AG04450 (cell line): ENCODE measurements around the gene CD83. TPM values are rescaled to one million over a fixed set of nuclear protein-coding genes. Genes with fewer than 3 reads are reported as not detected.

Experiments used
- CTCF ChIA-PET: fragments of 300-600, 350-600 bp; formaldehyde crosslinking; extraction: SDS; loops from one replicate; lab custom pipeline; 2022; ENCODE audit warnings: antibody characterized with exemption, inconsistent platforms; lab: Charles Lee
- POLR2A ChIA-PET: fragments of 350-600 bp; formaldehyde crosslinking; extraction: SDS; loops from one replicate; lab custom pipeline; 2021; ENCODE audit warnings: antibody characterized with exemption, inconsistent platforms; lab: Yijun Ruan, JAX
- DNase-seq: peaks from one replicate; pipeline ENCODE4 v3.0.0-alpha.2; 2011; ENCODE audit warnings: low read depth, low spot score
- H3K27ac ChIP-seq: one replicate; pipeline ENCODE4 v1.5.1; 2012; ENCODE audit warnings: low read depth, low read length, control low read depth
- H3K27me3 ChIP-seq: one replicate; pipeline ENCODE4 v1.6.0; 2012; ENCODE audit warnings: low read length; ENCODE audit not compliant: control insufficient read depth, insufficient read depth
- H3K4me3 ChIP-seq: 2 replicates; pipeline ENCODE4 v1.5.1; 2011; ENCODE audit warnings: mild to moderate bottlenecking, low read depth, low read length, control low read depth
- H3K9me3 ChIP-seq: 2 replicates; pipeline ENCODE4 v1.5.1; 2012; ENCODE audit warnings: low read length; ENCODE audit not compliant: control insufficient read depth, insufficient read depth
- CTCF ChIP-seq: IDR thresholded peaks from 2 replicates; pipeline ENCODE4 v1.5.1; 2011; ENCODE audit warnings: low read depth, low read length, control low read depth, inconsistent platforms
- polyA plus RNA-seq: library from polyadenylated mRNA; depleted of rRNA; stranded (reverse); fragments of >200 nt; gene quantifications from 2 replicates; pipeline ENCODE4 v1.2.3, GENCODE V29; 2011

The CD83 gene
- polyA plus RNA-seq, 1 experiment = 3.5 TPM

- CTCF ChIA-PET = interaction anchor here (1.1 to 6.0 kb wide), 2 partner anchors 233 to 268 kb away, joined by 6 to 68 read pairs; no protein-coding TSS in a partner anchor
These were observed 24.5 kb downstream of the CD83 start for GRCh38 chr6:14142063-14142450.

GRCh38 chr6:14142511-14143223 lies 25.1 kb downstream of the CD83 start:
- no peak overlapping the region for H3K4me3 ChIP-seq
- POLR2A ChIA-PET = interaction anchor here (0.5 kb wide), 1 partner anchor 1362 kb away, joined by 5 read pairs; no protein-coding TSS in a partner anchor
- no peak for TF ChIP-seq CTCF
- peaks cover 16% of the 10 kb centered on the region for H3K27me3 ChIP-seq
- H3K9me3 ChIP-seq = no peaks in the 10 kb centered on the region
- no peak overlapping the region for H3K27ac ChIP-seq
- DNase-seq = no peak
- CTCF ChIA-PET = interaction anchor here (1.1 to 6.0 kb wide), 3 partner anchors 233 to 347 kb away, joined by 6 to 68 read pairs (median 16); no protein-coding TSS in a partner anchor

More at GRCh38 chr6:14142063-14142450, 24.5 kb downstream of the CD83 start:
- no peaks in the 10 kb centered on the region for H3K9me3 ChIP-seq
- no peak for DNase-seq
- no peak overlapping the region for H3K27ac ChIP-seq
- no peak overlapping the region for H3K4me3 ChIP-seq
- POLR2A ChIA-PET = no interaction called here
- peaks cover 16% of the 10 kb centered on the region for H3K27me3 ChIP-seq
- no peak for TF ChIP-seq CTCF

- Histone ChIP-seq H3K27ac (no peak overlapping the region), H3K9me3 (no peaks in the 10 kb centered on the region), H3K27me3 (peaks cover 18% of the 10 kb centered on the region), H3K4me3 (no peak overlapping the region)
- CTCF ChIA-PET = interaction anchor here (1.4 to 6.0 kb wide), 5 partner anchors 15 to 348 kb away, joined by 4 to 68 read pairs (median 19); no protein-coding TSS in a partner anchor
- POLR2A ChIA-PET = interaction anchor here (0.5 kb wide), 1 partner anchor 1362 kb away, joined by 5 read pairs; no protein-coding TSS in a partner anchor
- no peak for DNase-seq
- no peak for TF ChIP-seq CTCF
These were observed 25.7 kb downstream of the CD83 start for GRCh38 chr6:14143305-14143704.

- peak; percentile 27 for DNase-seq
- H3K27me3 ChIP-seq = peaks cover 25% of the 10 kb centered on the region
- TF ChIP-seq CTCF = peak; percentile 91
- H3K9me3 ChIP-seq = no peaks in the 10 kb centered on the region
- POLR2A ChIA-PET = no interaction called here
- no peak overlapping the region for H3K4me3 ChIP-seq
- CTCF ChIA-PET = interaction anchor here (0.6 to 6.0 kb wide), 22 partner anchors 8 to 1478 kb away, joined by 3 to 68 read pairs (median 4); no protein-coding TSS in a partner anchor
- no peak overlapping the region for H3K27ac ChIP-seq
These were observed 27.1 kb downstream of the CD83 start for GRCh38 chr6:14144678-14145113.
